ENCODE data around the gene MAGI2.
"Not testable (repeated sequence)": the region's sequence is repeated elsewhere in the genome, so short reads cannot be mapped to it uniquely, and the experiment has no call there.

MAGI2 gene

DNA sequence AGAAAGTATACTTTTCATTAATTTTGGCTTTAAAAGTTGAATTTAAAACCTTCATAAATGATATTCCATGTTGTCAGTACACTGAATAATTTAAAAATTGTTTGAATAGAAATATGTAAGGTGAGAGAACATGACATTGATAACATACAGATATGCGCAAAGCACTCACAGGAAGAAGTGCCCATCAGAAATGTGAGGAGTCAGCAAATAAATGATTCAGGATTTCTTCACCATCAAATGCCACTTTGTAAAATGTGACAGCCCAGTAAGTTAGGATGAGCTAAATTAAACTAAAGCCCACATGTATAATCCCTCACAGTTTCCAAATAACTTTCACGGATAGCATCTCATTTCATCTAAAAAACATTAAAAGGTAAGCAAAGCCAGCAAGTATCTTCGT, 417.6 kb downstream of the MAGI2 start:
- no peak for DNase-seq

DNA sequence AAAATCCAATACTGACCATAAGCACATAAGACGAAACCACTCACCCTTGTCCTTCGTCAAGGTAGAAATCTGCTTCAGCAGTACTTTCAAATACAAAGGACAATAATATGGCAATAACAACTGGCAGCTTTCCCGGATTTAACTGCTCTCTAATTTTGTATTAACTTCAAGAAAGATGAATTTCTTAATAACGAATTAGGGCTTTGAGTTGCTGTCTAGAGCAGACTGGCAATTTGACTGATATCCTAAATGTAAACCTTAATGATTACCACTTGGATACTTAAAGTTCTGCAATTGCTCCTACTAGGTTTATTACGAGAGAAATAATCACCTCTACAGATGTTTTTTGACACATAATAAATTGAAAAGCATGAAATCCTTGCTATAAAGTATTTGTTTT, 418.7 kb downstream of the MAGI2 start:
- DNase-seq = no peak

DNA sequence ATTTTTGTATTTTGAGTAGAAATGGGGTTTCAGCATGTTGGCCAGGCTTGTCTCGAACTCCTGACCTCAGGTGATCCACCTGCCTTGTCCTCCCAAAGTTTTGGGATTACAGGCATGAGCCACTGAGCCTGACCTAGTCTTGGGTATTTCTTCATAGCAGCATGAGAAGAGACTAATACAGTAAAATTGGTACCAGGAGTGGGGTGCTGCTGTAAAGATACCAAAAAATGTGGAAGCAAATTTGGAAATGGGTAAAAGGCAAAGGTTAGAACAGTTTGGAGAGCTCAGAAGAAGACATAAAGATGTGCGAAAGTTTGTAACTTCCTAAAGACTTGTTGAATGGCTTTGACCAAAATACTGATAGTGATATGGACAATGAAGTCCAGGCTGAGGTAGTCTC, 433.8 kb downstream of the MAGI2 start:
- DNase-seq = not testable (repeated sequence)

GRCh38 chr7:79011921-79012320, 441.5 kb downstream of the MAGI2 start:
- no peak for DNase-seq

GRCh38 chr7:79009647-79010046, 443.8 kb downstream of the MAGI2 start:
- no peak for DNase-seq

DNA sequence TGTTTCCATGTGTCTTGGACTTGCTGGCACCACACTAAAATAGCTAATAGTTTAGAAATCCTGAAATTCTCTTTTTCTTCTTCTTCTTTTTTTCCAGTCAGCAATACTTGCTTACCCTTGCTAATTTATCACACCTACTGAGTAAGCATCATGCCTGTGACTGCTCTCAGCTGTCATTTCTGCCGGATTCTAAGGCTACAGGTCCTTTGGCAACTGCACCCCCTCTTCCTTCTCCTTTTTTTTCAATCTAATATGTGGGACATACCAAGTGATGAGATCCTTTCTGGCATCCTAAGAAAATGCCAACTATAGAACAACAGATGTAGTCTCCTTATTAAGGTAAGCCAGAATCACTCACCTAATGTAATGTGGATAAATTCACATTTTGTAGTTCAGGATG, 444.7 kb downstream of the MAGI2 start:
- DNase-seq = no peak

DNA sequence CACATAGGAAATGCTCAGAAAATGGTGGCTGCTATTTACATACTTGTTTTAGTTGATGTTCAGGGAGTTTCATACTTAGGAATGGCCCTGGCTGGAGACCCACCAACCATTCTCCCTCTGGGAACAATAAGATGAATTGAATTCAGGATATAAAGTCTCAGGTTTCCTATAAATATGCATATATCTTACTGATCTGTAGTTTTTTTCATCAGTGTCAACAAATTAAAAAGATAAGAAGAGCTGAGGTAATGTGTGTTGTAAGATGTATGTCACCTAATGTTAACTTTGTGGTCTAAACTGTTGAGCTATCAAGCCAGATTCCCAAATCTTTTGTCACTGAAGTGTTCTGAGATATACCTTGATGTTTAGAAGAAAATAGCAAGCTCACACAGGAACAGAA, 457.5 kb downstream of the MAGI2 start:
- DNase-seq = no peak

DNA sequence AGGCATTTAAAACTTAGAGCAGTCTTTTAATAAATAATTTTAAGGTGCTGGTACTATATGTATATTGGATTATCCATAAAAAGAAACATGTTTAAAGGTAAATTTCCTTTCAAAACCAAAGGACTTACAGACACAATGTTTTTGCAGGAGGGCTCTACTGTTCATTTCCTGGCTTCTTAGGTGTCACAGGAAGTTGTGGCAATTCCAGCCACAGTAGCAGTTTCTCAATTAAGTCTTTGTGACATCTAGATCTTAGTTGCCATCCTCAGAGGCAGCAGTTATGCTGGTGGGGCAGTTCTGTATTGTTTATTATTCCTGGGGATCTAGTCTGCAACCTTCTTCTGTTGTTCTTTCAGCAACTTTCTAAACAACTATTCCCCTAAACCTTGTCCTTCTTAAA, 460.1 kb downstream of the MAGI2 start:
- no peak for DNase-seq

DNA sequence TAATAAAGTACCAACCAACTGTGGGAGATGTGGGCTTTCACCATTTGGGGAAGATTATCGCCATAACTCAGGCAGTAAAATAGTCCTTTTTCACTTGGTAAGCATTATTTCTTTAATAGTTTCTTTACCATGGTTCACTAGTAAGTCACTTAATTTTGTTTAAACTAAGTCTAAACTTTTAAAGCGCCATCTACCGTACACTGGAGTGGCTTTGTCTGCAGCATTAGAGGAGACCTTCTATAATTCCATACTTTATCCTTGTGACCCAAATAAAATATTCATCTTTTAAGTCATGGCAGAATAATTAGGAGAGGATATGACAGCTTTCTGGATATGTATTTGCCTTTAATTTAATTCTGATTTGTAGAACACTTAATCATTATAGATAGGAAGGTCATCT, 468.0 kb downstream of the MAGI2 start:
- DNase-seq = no peak

DNA sequence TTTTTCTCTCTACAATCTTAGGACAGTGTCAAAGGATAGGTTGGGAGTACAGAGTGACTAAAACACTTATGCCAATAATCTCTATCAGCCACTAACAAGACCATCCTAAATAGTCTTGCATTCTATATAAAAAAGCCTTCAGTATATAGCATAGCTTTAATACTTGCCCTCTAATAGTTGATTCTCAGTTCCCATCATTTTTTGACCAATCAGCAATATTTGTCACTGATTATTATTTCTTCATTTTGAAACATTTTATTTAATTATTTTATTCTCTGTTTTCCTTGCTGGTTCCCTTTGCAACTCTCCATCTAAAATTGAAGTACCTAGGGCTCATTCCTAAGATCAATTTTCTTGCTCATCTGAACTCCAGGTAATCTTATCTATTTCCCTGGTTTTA, 470.0 kb downstream of the MAGI2 start:
- no peak for DNase-seq

- no peak for DNase-seq
These were observed 483.0 kb downstream of the MAGI2 start for GRCh38 chr7:78970440-78970916.

- DNase-seq = no peak
These were observed 484.5 kb downstream of the MAGI2 start for GRCh38 chr7:78968951-78969350.

DNA sequence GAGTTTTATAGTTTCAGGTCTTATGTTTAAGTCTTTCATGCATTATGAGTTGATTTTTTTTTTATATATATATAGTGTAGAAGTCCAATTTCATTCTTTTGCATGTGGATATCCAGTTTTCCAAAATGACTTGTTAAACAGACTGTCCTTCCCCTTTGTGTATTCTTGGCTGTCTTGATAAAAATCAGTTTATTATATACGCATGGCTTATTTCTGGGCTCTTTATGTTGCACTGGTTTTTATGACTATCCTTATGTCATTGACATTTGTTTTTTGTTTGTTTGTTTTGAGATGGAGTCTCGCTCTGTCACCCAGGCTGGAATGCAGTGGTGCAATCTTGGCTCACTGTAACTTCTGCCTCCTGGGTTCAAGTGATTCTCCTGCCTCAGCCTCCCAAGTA, 485.9 kb downstream of the MAGI2 start:
- not testable (repeated sequence) for DNase-seq

DNA sequence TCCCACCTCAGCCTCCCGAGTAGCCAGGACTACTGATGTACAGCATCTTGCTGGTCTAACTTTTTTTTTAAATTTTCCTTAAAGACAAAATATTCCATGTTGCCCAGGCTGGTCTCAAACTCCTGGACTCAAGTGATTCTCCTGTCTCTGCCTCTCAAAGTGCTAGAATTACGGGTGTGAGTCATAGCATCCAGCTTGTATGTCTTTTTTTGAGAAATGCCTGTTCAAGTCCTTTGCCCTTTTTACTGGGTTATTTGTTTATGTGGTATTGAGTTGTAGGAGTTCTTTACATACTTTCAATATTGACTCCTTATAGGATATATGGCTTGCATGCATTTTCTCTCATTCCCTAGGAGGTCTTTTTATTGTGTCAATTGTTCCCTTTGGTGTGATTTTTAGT, 486.4 kb downstream of the MAGI2 start:
- no peak for DNase-seq

DNA sequence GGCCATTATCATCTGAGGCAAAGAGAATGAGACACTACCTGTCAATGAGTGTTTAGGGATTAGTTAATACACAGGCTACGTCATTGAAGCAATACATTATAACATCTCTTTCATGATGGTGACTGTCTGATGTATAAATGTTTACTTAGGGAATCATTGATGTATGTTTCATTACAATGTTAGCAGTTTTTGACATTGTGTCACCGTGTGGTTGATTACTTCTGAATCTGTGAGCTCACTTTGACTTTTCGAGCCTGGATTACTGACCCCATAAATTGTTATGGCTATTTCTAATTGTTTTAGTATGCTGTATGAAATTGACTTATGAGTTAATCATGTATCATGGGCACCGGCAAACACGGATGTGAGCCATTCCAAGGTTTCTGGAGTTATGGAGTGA, 494.0 kb downstream of the MAGI2 start:
- no peak for DNase-seq

- no peak for DNase-seq
These were observed 498.1 kb downstream of the MAGI2 start for GRCh38 chr7:78955329-78955728.

GRCh38 chr7:78953726-78954363, 499.6 kb downstream of the MAGI2 start:
- no peak for DNase-seq

DNA sequence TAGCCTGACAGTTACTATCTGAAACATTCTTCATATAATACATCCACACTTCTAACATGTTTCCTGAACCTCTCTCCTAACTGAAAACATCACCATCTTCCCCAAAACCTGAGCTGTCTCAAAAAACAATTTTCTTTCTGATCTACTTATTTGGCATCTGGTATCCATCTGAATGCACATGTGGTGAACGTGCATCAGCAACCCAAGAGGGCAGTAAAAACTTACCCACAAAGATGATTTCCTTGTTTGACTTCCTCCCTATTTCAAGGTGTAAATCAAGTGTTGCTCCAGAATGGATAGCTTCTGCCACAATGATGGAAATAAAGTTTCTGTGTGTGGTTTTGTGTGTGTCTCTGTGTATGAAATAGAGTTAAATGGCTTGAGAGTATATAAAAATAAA, 500.4 kb downstream of the MAGI2 start:
- DNase-seq = no peak

DNA sequence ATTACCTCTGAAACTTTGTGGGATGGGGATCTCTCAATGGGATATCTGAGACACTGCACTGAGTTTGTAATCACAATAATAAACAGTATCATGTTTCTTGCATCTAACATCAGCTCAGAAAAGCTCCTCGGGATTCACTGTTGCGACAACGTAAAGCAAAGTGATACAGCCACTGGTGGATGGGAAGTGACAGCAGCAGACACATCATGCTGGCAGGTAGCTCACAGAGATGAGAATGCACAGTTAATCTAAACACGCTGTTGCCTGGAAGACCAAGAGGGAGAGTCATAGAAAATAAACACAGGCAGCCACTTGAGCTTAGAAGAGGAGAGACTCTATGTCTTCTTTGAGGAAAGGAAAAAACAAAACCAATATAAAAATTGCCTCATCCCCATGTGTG, 513.8 kb downstream of the MAGI2 start:
- no peak for DNase-seq

- DNase-seq = no peak
These were observed 528.9 kb downstream of the MAGI2 start for GRCh38 chr7:78924581-78924980.

DNA sequence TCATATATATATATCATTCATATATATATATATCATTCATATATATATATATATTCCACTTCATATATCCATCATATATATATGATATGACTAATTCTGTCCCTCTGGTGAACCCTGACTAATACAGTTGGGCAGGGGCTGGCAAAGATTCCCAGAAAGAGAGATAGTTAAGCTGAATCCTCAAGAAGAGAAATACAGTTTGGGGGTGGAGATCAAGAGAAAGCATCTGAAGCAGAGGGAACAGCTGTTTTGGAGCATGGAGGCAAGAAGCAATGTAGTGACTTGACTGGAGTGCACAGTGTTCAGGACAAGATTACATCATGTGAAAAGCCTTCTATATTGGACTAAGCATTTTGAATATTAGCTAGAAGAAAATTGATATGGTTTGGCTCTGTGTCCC, 540.7 kb downstream of the MAGI2 start:
- DNase-seq = no peak

- DNase-seq = no peak
These were observed 546.7 kb downstream of the MAGI2 start for GRCh38 chr7:78906735-78907134.

DNA sequence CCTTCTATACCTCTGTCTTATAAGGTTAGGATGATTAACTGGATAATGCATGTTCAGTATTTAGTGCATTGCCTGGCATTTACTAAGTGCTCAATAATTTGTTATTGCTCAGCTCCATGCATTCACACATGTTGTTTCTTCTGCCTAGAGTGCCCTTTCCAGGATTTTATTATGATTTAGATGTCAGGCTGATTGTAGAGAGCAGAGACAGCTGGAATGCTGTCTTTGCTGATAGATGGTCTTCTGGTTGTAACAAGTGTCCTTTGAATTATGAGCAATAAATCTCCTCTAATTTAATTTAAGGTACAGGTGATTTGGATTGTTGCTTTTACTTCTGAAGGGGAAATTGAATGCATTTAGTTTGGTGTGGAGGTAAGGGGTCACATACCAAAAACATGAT, 548.0 kb downstream of the MAGI2 start:
- DNase-seq = no peak

DNA sequence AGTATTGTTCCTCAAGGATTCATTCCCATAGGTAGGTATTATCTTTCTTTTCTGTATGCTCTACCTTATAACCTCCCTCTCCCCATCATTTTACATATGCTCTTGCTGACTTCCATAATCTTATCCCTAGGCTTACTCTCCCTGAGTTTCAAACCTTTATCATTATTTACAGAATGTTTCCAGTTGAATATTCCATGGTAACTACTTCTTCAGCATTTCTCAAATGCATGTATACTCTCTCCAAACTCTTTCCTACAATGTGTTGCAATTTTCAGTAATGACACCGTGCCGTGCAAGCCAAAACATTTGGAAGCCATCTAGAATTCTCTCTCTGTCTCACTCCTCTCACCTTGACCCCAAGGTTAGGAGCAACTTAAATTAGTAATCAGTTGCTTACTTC, 548.5 kb downstream of the MAGI2 start:
- DNase-seq = no peak

DNA sequence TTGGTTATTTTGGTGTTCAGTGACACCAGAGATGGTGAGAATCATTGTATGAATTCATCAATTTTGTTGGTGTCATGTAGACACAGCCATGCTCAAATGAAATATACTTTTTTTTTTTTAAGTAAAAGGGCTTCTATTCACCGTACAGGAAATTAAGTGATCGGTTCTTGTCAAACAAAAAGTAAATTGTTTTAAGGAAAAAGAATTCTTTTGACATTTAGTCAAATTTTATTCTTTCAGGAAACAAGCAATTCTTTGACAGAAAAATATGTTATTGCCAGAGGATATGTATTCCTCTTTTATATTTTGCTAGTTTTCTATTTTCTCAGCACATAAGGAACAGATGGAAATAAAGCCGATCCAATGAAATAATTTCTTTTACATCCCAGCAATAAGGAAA, 551.9 kb downstream of the MAGI2 start:
- no peak for DNase-seq

GRCh38 chr7:78900806-78901205, 552.7 kb downstream of the MAGI2 start:
- no peak for DNase-seq

Data from central memory CD4-positive, alpha-beta T cell (primary cell).